ENCODE results near the gene SDK1. TPM values are rescaled to one million over a fixed set of nuclear protein-coding genes. Genes with fewer than 3 reads are reported as not detected.
A peak's percentile ranks its signal among the peaks of the same experiment; 100 is the strongest.

SDK1 gene
- total RNA-seq, 2 experiments from 2014 or later, result 0.19 to 0.36 TPM

GRCh38 chr7:3721422-3721821 is 420.4 kb downstream of the SDK1 start:
- intact Hi-C loops (cut with micrococcal nuclease; ENCODE audit: unreplicated experiment), result no loop called here
- no peak for TF ChIP-seq CTCF (conservative IDR thresholded peaks at IDR 0.05; ENCODE audit: low read length)
- TF ChIP-seq EZH2phosphoT487 (IDR thresholded peaks at IDR 0.05; ENCODE audit: borderline replicate concordance, low read depth, low read length), result no peak
- Histone ChIP-seq H3K4me2 (ENCODE audit: low read length) (no peak overlapping the region), H4K20me1 (ENCODE audit: insufficient read depth, low read length) (no peaks in the 10 kb centered on the region), H3K27ac (ENCODE audit: low read depth, low read length, poor library complexity, severe bottlenecking) (no peak overlapping the region), H2AFZ (ENCODE audit: low read length) (no peak overlapping the region), H3K4me3 (ENCODE audit: low read depth, low read length, poor library complexity, severe bottlenecking) (no peak overlapping the region), H3K36me3 (ENCODE audit: insufficient read depth, low read length) (no peaks in the 10 kb centered on the region), H3K4me1 (ENCODE audit: insufficient read depth, low read length, poor library complexity, severe bottlenecking) (no peaks in the 10 kb centered on the region), H3K9me2 (ENCODE audit: insufficient read depth, low read length) (no peaks in the 10 kb centered on the region), H3K9me3 (ENCODE audit: low read length) (no peaks in the 10 kb centered on the region), H3K79me2 (ENCODE audit: insufficient read depth, low read depth, low read length) (no peaks in the 10 kb centered on the region)
- CTCF ChIA-PET (ENCODE audit: unreplicated experiment), result interaction anchor here (0.6 kb wide), 1 partner anchor 214 kb away, joined by 3 read pairs; no protein-coding TSS in a partner anchor
- BruUV-seq (replicated peaks), result no TSS peak
- POLR2A ChIA-PET, result no interaction called here
- no peak for DNase-seq (ENCODE audit: low spot score)

- no peak for TF ChIP-seq EZH2phosphoT487 (IDR thresholded peaks at IDR 0.05; ENCODE audit: borderline replicate concordance, low read depth, low read length)
- peak; percentile 57 for TF ChIP-seq CTCF (conservative IDR thresholded peaks at IDR 0.05; ENCODE audit: low read length)
- no peaks in the 10 kb centered on the region for H3K36me3 ChIP-seq (ENCODE audit: insufficient read depth, low read length)
- no peak overlapping the region for H3K4me3 ChIP-seq (ENCODE audit: low read depth, low read length, poor library complexity, severe bottlenecking)
- H3K4me1 ChIP-seq (ENCODE audit: insufficient read depth, low read length, poor library complexity, severe bottlenecking), result no peaks in the 10 kb centered on the region
- intact Hi-C loops (cut with micrococcal nuclease; ENCODE audit: unreplicated experiment), result no loop called here
- peak; percentile 35 for DNase-seq (ENCODE audit: low spot score)
- H3K27ac ChIP-seq (ENCODE audit: low read depth, low read length, poor library complexity, severe bottlenecking), result no peak overlapping the region
- H3K4me2 ChIP-seq (ENCODE audit: low read length), result no peak overlapping the region
- no peaks in the 10 kb centered on the region for H3K9me2 ChIP-seq (ENCODE audit: insufficient read depth, low read length)
- BruUV-seq (replicated peaks), result no TSS peak
- H2AFZ ChIP-seq (ENCODE audit: low read length), result no peak overlapping the region
- POLR2A ChIA-PET, result no interaction called here
- CTCF ChIA-PET (ENCODE audit: unreplicated experiment), result no interaction called here
- no peaks in the 10 kb centered on the region for H4K20me1 ChIP-seq (ENCODE audit: insufficient read depth, low read length)
- no peaks in the 10 kb centered on the region for H3K9me3 ChIP-seq (ENCODE audit: low read length)
- no peaks in the 10 kb centered on the region for H3K79me2 ChIP-seq (ENCODE audit: insufficient read depth, low read depth, low read length)
These were observed 421.4 kb downstream of the SDK1 start for GRCh38 chr7:3722396-3722922.

- no peaks in the 10 kb centered on the region for H3K9me3 ChIP-seq (ENCODE audit: low read length)
- H3K79me2 ChIP-seq (ENCODE audit: insufficient read depth, low read depth, low read length), result no peaks in the 10 kb centered on the region
- H3K4me2 ChIP-seq (ENCODE audit: low read length), result no peak overlapping the region
- H3K4me1 ChIP-seq (ENCODE audit: insufficient read depth, low read length, poor library complexity, severe bottlenecking), result no peaks in the 10 kb centered on the region
- no peaks in the 10 kb centered on the region for H3K36me3 ChIP-seq (ENCODE audit: insufficient read depth, low read length)
- ChIA-PET CTCF (ENCODE audit: unreplicated experiment) (no interaction called here), POLR2A (interaction anchor here (0.5 kb wide), 1 partner anchor 30 kb away, joined by 4 read pairs; no protein-coding TSS in a partner anchor)
- no peak overlapping the region for H3K4me3 ChIP-seq (ENCODE audit: low read depth, low read length, poor library complexity, severe bottlenecking)
- TF ChIP-seq CTCF (conservative IDR thresholded peaks at IDR 0.05; ENCODE audit: low read length) (no peak), EZH2phosphoT487 (IDR thresholded peaks at IDR 0.05; ENCODE audit: borderline replicate concordance, low read depth, low read length) (no peak)
- H2AFZ ChIP-seq (ENCODE audit: low read length), result no peak overlapping the region
- intact Hi-C loops (cut with micrococcal nuclease; ENCODE audit: unreplicated experiment), result no loop called here
- H4K20me1 ChIP-seq (ENCODE audit: insufficient read depth, low read length), result no peaks in the 10 kb centered on the region
- DNase-seq (ENCODE audit: low spot score), result no peak
- BruUV-seq (replicated peaks), result no TSS peak
- H3K27ac ChIP-seq (ENCODE audit: low read depth, low read length, poor library complexity, severe bottlenecking), result no peak overlapping the region
- H3K9me2 ChIP-seq (ENCODE audit: insufficient read depth, low read length), result no peaks in the 10 kb centered on the region
These were observed 424.4 kb downstream of the SDK1 start for GRCh38 chr7:3725155-3726059.

All from OCI-LY7 (cell line).